Measurements from ENCODE around the gene GDPD5. TPM values are rescaled to one million over a fixed set of nuclear protein-coding genes. Genes with fewer than 3 reads are reported as not detected.

Gene GDPD5
- total and polyA plus RNA-seq, 10 of the 15 experiments (the other 5 are each of a cell fraction or from before 2014, with no cell fraction given) = 0.10 to 30.0 (median 6.7) TPM

GRCh38 chr11:75439026-75439425, 86.7 kb downstream of the GDPD5 start:
- CTCF ChIA-PET = interaction anchor here (1.1 to 9.1 kb wide), 2 partner anchors 12 to 88 kb away, joined by 3 to 288 read pairs; partner anchors contain the start of gene GDPD5
- intact Hi-C loops (cut with micrococcal nuclease; ENCODE audit: unreplicated experiment) (no loop called here), in situ Hi-C loops (cut with MboI) (no loop called here)
- Histone ChIP-seq H2AFZ (ENCODE audit: control insufficient read depth, low read depth, low read length) (no peak overlapping the region), H3K27ac (ENCODE audit: control insufficient read depth, insufficient read depth) (no peak overlapping the region), H3K79me2 (ENCODE audit: control insufficient read depth, insufficient read depth, low read length) (no peaks in the 10 kb centered on the region), H3K4me2 (ENCODE audit: control insufficient read depth, insufficient read depth) (no peak overlapping the region), H3K4me1 (ENCODE audit: control insufficient read depth, insufficient read depth, low read length) (no peaks in the 10 kb centered on the region), H3K36me3 (ENCODE audit: control insufficient read depth in 2 of 2, insufficient read depth in 2 of 2, low read length in 1 of 2) (no peaks in the 10 kb centered on the region; a peak in 1 of 4 replicates), H3K9ac (ENCODE audit: control insufficient read depth, insufficient read depth, low read length) (no peak overlapping the region), H3K4me3 (no peak overlapping the region), H4K20me1 (ENCODE audit: control insufficient read depth, insufficient read depth) (no peaks in the 10 kb centered on the region; the same call in 1 of the 2 replicates), H3K27me3 (replicated peaks in 1 of 2; ENCODE audit: control insufficient read depth in 2 of 2, insufficient read depth in 2 of 2, low read length in 1 of 2) (no peaks in the 10 kb centered on the region; a peak in 1 of 4 replicates), H3K9me3 (replicated peaks; ENCODE audit: control insufficient read depth, insufficient read depth, low read length) (no peaks in the 10 kb centered on the region)
- POLR2A ChIA-PET = no interaction called here
- 44% methylated on average over 14 of the region's 14 CpGs for WGBS (ENCODE audit: insufficient coverage, insufficient replicate concordance, low lambda C conversion rate, missing lambda C conversion rate)
- no TSS peak for BruUV-seq (replicated peaks)
- SMC1A ChIA-PET (ENCODE audit: uncharacterized antibody, unreplicated experiment) = interaction anchor here (1.1 kb wide), 1 partner anchor 51 kb away, joined by 3 read pairs; no protein-coding TSS in a partner anchor
- DNase-seq (ENCODE audit: low read depth, low spot score) (no peak), FAIRE-seq (no peak), ATAC-seq (no peak)
- RAD21 ChIA-PET (ENCODE audit: unreplicated experiment) = no interaction called here
- TF ChIP-seq STAT3 (IDR thresholded peaks at IDR 0.05; ENCODE audit: low read depth, low read length) = no peak
- no peak for TF ChIP-seq SMC3 (IDR thresholded peaks at IDR 0.05; ENCODE audit: borderline replicate concordance, low read length)
- TF ChIP-seq SMAD1 (IDR thresholded peaks at IDR 0.05; ENCODE audit: low read depth, partially characterized antibody) = no peak
- no peak for TF ChIP-seq ZBTB33 (IDR thresholded peaks at IDR 0.05)
- no peak for TF ChIP-seq HDAC2 (IDR thresholded peaks at IDR 0.05)
- TF ChIP-seq MXI1 (IDR thresholded peaks at IDR 0.05; ENCODE audit: low read depth, low read length) = no peak
- TF ChIP-seq SP1 (IDR thresholded peaks at IDR 0.05; ENCODE audit: low read depth, low read length) = no peak
- TF ChIP-seq RUNX3 (IDR thresholded peaks at IDR 0.05; ENCODE audit: low read length) = no peak
- no peak for TF ChIP-seq DPF2 (IDR thresholded peaks at IDR 0.05)
- no peak for TF ChIP-seq MYB (IDR thresholded peaks at IDR 0.05; ENCODE audit: borderline replicate concordance, low read depth, low read length)
